B cell (primary cell): ENCODE results near the gene MBNL2. TPM values are rescaled to one million over a fixed set of nuclear protein-coding genes. Genes with fewer than 3 reads are reported as not detected.

Experiments
- ATAC-seq: fragments of 200-7000 bp; cut with Tn5 transposase; one replicate; pipeline ENCODE4 v1.10.0; 2021; ENCODE audit warnings: low read depth, mild to moderate bottlenecking, moderate number of reproducible peaks, moderate library complexity
- CTCF ChIA-PET: fragments of 350-600 bp; sonication (Branson Sonifier 250); formaldehyde crosslinking; loops from one replicate; lab custom pipeline; 2021; ENCODE audit warnings: antibody characterized with exemption, inconsistent platforms; lab: Charles Lee
- POLR2A ChIA-PET: fragments of 350-600 bp; sonication (Branson Sonifier 250); formaldehyde crosslinking; loops from one replicate; lab custom pipeline; 2021; ENCODE audit warnings: antibody characterized with exemption; lab: Charles Lee
- DNase-seq: peaks from one replicate; pipeline ENCODE4 v3.0.0; 2013
- H2AFZ ChIP-seq: 2 replicates; pipeline ENCODE4 v1.6.1; 2012; ENCODE audit warnings: mild to moderate bottlenecking, low read depth, low read length; ENCODE audit not compliant: insufficient read depth, poor library complexity, severe bottlenecking
- H3K27ac ChIP-seq, 2 donors: 1 replicate in 1 of 2; 2 replicates in 1 of 2; pipeline ENCODE4 v1.5.1; 2012 to 2013; ENCODE audit warnings: low read length in 2 of 2, mild to moderate bottlenecking in 2 of 2, moderate library complexity in 1 of 2
- H3K27me3 ChIP-seq, 4 experiments: fragments of 200-600 bp in 1 of 4; sonication (generic) in 1 of 4; replicated peaks in 1 of 4; 1 replicate in 2 of 4; 2 replicates in 2 of 4; pipeline versions ENCODE4 v1.6.1 to v1.7.0; 2013 to 2016; ENCODE audit warnings: low read length in 3 of 4, mild to moderate bottlenecking in 2 of 4, mixed read lengths in 1 of 4, moderate library complexity in 1 of 4; ENCODE audit not compliant: insufficient read depth in 4 of 4, control insufficient read depth in 3 of 4; ENCODE audit errors: control extremely low read depth in 1 of 4
- H3K36me3 ChIP-seq, 2 experiments: replicated peaks in 1 of 2; 1 replicate in 1 of 2; 2 replicates in 1 of 2; pipeline versions ENCODE4 v1.6.1 to v1.7.1; 2013; ENCODE audit warnings: low read length in 1 of 2; ENCODE audit not compliant: insufficient read depth in 2 of 2, control insufficient read depth in 1 of 2; ENCODE audit errors: control extremely low read depth in 1 of 2, extremely low read depth in 1 of 2
- H3K4me1 ChIP-seq, 2 donors: fragments of 200-600 bp in 1 of 2; sonication (generic) in 1 of 2; 1 replicate in 1 of 2; 2 replicates in 1 of 2; pipeline versions ENCODE4 v1.5.1 to v1.6.1; 2013 to 2017; ENCODE audit warnings: low read length in 2 of 2; ENCODE audit not compliant: control insufficient read depth in 2 of 2, insufficient read depth in 2 of 2
- H3K4me2 ChIP-seq: replicated peaks from 2 replicates; pipeline ENCODE3; 2012; ENCODE audit warnings: mild to moderate bottlenecking, low read depth, low read length; ENCODE audit not compliant: poor library complexity, severe bottlenecking
- H3K4me3 ChIP-seq, 5 experiments: fragments of 200-600 bp in 1 of 5; sonication (generic) in 1 of 5; 1 replicate in 3 of 5; 2 replicates in 2 of 5; pipeline versions ENCODE4 v1.5.1 to v1.7.0; 2011 to 2016; ENCODE audit warnings: low read length in 4 of 5, mild to moderate bottlenecking in 4 of 5, low read depth in 2 of 5, control low read depth in 1 of 5, moderate library complexity in 1 of 5; ENCODE audit not compliant: insufficient read depth in 1 of 5; ENCODE audit errors: control extremely low read depth in 1 of 5, extremely low read depth in 1 of 5
- H3K79me2 ChIP-seq: fragments of 200-600 bp; sonication (generic); one replicate; pipeline ENCODE4 v1.6.0; 2016; ENCODE audit warnings: low read length; ENCODE audit not compliant: control insufficient read depth, insufficient read depth
- H3K9ac ChIP-seq: fragments of 200-600 bp; sonication (generic); 2 replicates; pipeline ENCODE4 v1.6.1; 2017; ENCODE audit warnings: mild to moderate bottlenecking, low read length, moderate library complexity
- H3K9me3 ChIP-seq, 3 donors: one replicate each; pipeline versions ENCODE4 v1.6.1 to v1.7.1; 2013; ENCODE audit warnings: low read length in 2 of 3; ENCODE audit not compliant: control insufficient read depth in 2 of 3, insufficient read depth in 1 of 3; ENCODE audit errors: control extremely low read depth in 1 of 3
- H4K20me1 ChIP-seq: 2 replicates; pipeline ENCODE4 v1.6.0; 2012; ENCODE audit warnings: mild to moderate bottlenecking, low read length; ENCODE audit not compliant: insufficient read depth, control insufficient read depth, poor library complexity, severe bottlenecking
- H3K27ac Mint-ChIP-seq: one replicate; pipeline ENCODE4 v1.8.0; 2021; ENCODE audit warnings: mixed read lengths
- H3K27me3 Mint-ChIP-seq: one replicate; pipeline ENCODE4 v1.8.0; 2021; ENCODE audit warnings: mixed read lengths
- H3K4me1 Mint-ChIP-seq: one replicate; pipeline ENCODE4 v1.8.0; 2021; ENCODE audit warnings: mixed read lengths
- H3K4me3 Mint-ChIP-seq: one replicate; pipeline ENCODE4 v1.8.0; 2021; ENCODE audit warnings: mixed read lengths
- H3K9me3 Mint-ChIP-seq: one replicate; pipeline ENCODE4 v1.8.0; 2022; ENCODE audit warnings: mixed read lengths; ENCODE audit not compliant: insufficient read depth
- CTCF ChIP-seq: fragments of 200-600 bp; IDR thresholded peaks from one replicate; pipeline ENCODE4 v1.8.0; 2022; ENCODE audit warnings: antibody characterized with exemption, mild to moderate bottlenecking
- EZH2 ChIP-seq: IDR thresholded peaks from 2 replicates; pipeline ENCODE4 v1.6.1; 2012; ENCODE audit warnings: borderline replicate concordance, low read depth, mild to moderate bottlenecking, moderate library complexity, low read length; ENCODE audit not compliant: insufficient read depth, poor library complexity, severe bottlenecking
- WGBS: methylation state at CpG from one replicate; pipeline ENCODE4 v1.1.5; 2013; ENCODE audit warnings: missing lambda C conversion rate; ENCODE audit not compliant: insufficient coverage; 5-methylcytosine and 5-hydroxymethylcytosine counted together
- intact Hi-C: fragments of 100-400 bp; cut with micrococcal nuclease; formaldehyde crosslinking; loops from one replicate; pipeline ENCODE4 v1.10.0; 2022
- polyA plus RNA-seq: library from polyadenylated mRNA; depleted of rRNA; stranded (reverse); fragments of >200 nt; gene quantifications from 2 replicates; pipeline ENCODE4 v1.2.3, GENCODE V29; 2012
- total RNA-seq, 2 donors: library from RNA; stranded (reverse); fragments of 120-200 nt in 1 of 2; gene quantifications; 1 replicate in 1 of 2; 2 replicates in 1 of 2; pipeline versions ENCODE4 v1.2.3 to v1.2.4, GENCODE V29; 2013 to 2022

MBNL2 gene
- total and polyA plus RNA-seq, 2 donors (not counting 1 experiment from before 2014, with no cell fraction given) = 6.9 to 50.1 TPM

DNA sequence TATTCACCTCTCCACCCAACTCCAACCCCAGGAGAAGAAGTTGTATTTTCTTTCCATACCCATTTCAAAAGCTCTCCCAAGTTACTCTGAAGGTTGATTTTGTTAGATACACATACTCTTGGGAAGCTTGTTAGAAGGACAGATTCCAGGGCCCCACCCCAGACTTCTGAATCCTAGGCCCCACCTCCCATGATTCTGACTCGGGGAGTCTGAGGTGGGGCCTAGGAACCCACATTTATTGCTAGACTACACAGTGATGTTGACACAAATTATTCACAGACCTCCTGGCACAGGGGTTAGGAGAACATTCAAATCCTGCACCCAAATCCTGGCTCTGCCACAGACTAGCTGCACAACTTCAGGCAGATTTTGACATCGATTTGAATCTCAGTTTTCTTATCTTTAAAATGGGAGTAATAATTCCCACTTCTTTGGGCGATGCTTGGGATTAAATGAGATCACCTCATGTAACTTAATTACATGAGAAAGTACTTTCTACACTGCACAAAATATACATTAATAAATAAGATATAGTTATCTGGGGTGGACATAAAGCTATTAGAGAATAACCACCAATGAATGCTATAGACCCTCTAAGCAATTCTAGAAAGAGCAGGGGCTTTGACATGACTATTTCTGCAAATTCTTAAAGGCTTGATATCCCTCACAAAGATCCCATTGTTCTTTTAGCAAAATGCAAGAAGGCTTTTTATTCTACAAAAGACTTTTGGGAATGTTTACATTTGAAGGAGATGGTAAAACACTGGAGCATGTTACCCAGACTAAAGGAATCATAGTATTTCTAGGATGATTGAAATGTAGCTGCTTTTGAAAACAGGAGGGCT, 18.0 kb downstream of the MBNL2 start:
- H3K36me3 ChIP-seq = peaks cover 0 to 24% of the 10 kb centered on the region in 2 experiments
- no peak overlapping the region for H3K27ac ChIP-seq
- H3K27me3 Mint-ChIP-seq = no peaks in the 10 kb centered on the region
- no peaks in the 10 kb centered on the region for H3K9me3 Mint-ChIP-seq
- DNase-seq (no peak), ATAC-seq (no peak)
- ChIA-PET POLR2A (no interaction called here), CTCF (interaction anchor here (1.4 kb wide), 1 partner anchor 9 kb away, joined by 3 read pairs; no protein-coding TSS in a partner anchor)
- no peak overlapping the region for H3K27ac Mint-ChIP-seq
- intact Hi-C loops = no loop called here
- no peak overlapping the region for H2AFZ ChIP-seq
- H3K79me2 ChIP-seq = peaks cover 89% of the 10 kb centered on the region
- no peak overlapping the region for H3K9ac ChIP-seq
- no peak overlapping the region for H3K4me3 ChIP-seq
- TF ChIP-seq CTCF (no peak), EZH2 (no peak)
- H3K27me3 ChIP-seq = no peaks in the 10 kb centered on the region
- H3K4me1 ChIP-seq = peaks cover 0 to 2% of the 10 kb centered on the region in 2 donors
- WGBS = 100% methylated on average over 1 of the region's 3 CpGs
- no peaks in the 10 kb centered on the region for H3K9me3 ChIP-seq
- no peak overlapping the region for H3K4me3 Mint-ChIP-seq
- H3K4me2 ChIP-seq = no peak overlapping the region
- peaks cover 59% of the 10 kb centered on the region for H3K4me1 Mint-ChIP-seq
- peaks cover 95% of the 10 kb centered on the region for H4K20me1 ChIP-seq
